Mesenteric fat pad (tissue), 1 donor: Measurements from ENCODE around the gene NFKBIA. TPM values are rescaled to one million over a fixed set of nuclear protein-coding genes. Genes with fewer than 3 reads are reported as not detected.
"Not testable (repeated sequence)": the region's sequence is repeated elsewhere in the genome, so short reads cannot be mapped to it uniquely, and the experiment has no call there.

Source experiments
- DNase-seq: peaks from one replicate; pipeline ENCODE4 v3.0.0-alpha.2; 2020; ENCODE audit warnings: low spot score
- total RNA-seq: library from RNA; stranded (reverse); fragmentation: NEBNext Ultra II Directional; extraction: Animal tissue kit (Norgen Biotek cat#: 25700); gene quantifications from one replicate; pipeline ENCODE4 v1.2.1, GENCODE V29; 2021
- donor health status: DM: yes; HTN: yes; CAD: no.

Gene NFKBIA
- total RNA-seq, 1 donor from 2014 or later = 418 TPM

- DNase-seq = no peak
These were observed 34.8 kb downstream of the NFKBIA start for GRCh38 chr14:35369701-35370191.

GRCh38 chr14:35368583-35369392 lies 35.8 kb downstream of the NFKBIA start:
- no peak for DNase-seq

GRCh38 chr14:35368139-35368460 lies 36.4 kb downstream of the NFKBIA start:
- no peak for DNase-seq

DNA sequence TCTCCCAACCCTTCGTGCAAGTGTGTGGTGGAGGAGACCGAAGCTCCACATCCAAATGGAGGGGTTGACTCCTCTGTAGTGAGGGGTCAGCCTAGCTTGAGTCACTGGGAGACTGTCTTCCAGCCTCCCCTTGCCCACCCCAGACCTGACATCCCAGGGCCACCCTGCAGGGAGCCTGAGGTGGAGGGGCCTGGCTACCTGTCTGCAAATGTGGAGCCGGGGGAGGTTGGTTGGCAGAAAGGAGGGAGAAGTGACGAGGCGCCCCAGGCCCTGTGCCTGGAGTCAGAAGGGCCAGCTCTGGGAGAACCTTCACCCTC lies 37.5 kb downstream of the NFKBIA start:
- no peak for DNase-seq

DNA sequence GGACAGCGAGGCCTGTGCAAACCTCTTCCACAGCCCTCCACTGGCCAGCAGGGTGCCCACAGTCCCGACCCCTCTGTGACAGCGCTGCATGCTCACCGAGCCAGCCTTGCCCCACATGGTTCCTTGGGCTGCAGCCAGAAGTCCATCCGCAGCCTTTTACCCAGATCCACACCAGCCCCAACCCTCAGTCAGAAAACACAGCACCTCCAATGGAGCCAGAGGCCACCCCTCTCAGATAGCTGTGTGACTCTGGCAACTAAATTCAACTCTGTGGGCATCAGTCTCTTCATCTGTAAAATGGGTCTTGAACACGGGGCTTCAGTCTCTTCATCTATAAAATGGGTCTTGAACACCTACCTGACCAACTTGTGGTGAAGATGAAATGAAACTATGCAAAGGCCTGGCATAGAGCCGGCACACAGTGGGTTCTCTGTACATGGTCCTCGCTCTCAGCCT lies 38.0 kb downstream of the NFKBIA start:
- no peak for DNase-seq

DNA sequence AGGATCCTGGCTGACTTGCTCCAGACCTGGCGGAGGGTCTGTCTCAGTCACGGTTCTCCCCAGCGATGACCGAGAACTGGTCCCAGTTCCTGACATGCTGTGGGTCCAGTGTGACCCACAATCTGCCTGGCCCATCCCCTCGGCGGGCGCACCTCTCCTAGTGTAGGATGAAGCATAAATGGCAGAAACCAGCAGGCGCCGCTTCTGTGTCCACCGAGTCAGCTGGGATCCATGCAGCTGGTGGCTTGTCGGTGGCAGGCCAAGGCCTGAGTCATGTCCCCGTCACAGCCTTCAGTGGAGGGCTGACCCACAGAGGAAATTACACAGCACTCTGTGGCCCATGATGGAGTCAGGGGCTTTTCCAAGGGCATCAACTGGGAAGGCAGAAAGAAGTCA lies 38.5 kb downstream of the NFKBIA start:
- DNase-seq = no peak

- DNase-seq = no peak
These were observed 39.2 kb downstream of the NFKBIA start for GRCh38 chr14:35365130-35366055.

- no peak for DNase-seq
These were observed 41.6 kb downstream of the NFKBIA start for GRCh38 chr14:35362911-35363374.

GRCh38 chr14:35362450-35362849 lies 42.1 kb downstream of the NFKBIA start:
- no peak for DNase-seq

DNA sequence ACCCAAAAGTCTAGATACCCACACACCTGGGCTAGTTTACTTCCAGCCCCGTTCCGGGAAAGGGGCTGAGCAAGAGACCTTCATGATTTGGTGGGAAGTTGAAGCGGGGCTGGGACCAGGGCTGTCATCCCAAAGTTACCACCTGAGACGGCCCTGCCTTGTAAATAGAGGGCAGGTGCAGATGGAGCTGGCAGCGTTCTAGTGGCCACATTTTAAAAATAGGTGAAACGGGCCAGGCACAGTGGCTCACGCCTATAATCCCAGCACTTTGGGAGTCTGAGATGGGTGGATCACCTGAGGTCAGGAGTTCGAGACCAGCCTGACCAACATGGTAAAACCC lies 43.4 kb downstream of the NFKBIA start:
- no peak for DNase-seq

DNA sequence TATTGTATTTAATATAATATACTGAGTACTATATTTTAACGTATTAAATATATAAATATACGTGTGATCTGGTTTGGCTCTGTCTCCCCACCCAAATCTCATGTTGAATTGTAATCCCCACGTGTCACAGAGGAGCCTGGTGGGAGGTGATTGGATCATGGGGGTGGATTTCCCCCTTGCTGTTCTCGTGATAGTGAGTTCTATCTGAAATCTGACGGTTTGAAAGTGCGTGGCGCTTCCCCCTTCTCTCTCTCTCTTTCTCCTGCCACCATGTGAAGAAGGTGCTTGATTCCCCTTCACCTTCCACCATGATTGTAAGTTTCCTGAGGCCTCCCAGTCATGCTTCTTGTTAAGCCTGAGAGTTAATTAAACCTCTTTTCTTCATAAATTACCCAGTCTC lies 44.9 kb downstream of the NFKBIA start:
- DNase-seq = not testable (repeated sequence)

DNA sequence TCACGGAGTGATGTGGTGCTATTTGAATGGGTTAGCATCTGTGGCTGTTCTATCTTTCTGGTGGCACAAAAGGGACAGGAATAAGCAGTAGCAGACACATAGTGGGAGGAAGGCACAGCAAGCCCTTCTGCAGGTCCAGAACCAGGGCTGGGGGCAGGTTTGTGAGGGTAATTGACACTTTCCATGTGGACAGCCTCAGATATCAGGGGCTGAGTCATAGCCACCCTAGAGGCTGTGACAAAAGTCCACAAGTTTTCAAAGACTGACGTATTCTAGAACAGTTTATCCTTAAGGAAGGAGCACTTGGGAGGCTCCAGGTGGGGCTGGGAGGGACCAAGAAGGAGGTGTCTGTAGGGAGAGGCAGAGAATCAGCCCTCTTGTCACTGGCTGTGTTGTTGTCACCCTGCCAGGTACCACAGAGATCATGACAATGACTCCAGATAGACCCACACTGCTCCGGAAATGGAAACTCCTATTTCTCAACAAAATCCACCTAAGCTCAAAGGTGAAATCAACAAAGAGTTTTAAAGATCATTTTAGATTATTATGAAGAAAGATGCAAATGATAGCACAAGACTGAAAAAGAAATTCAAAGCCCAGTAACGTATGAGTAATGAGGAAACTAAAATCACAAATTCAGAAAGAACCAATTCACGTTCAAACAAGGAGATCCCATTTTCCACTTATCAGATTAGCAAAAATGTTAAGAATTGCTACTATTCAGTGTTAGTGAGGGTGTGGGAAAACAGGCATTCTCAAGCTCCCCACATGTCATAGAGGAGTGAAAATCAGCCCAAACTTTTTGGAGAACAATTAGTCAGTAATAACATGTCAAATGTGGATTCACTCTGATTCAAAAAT lies 48.3 kb downstream of the NFKBIA start:
- no peak for DNase-seq

DNA sequence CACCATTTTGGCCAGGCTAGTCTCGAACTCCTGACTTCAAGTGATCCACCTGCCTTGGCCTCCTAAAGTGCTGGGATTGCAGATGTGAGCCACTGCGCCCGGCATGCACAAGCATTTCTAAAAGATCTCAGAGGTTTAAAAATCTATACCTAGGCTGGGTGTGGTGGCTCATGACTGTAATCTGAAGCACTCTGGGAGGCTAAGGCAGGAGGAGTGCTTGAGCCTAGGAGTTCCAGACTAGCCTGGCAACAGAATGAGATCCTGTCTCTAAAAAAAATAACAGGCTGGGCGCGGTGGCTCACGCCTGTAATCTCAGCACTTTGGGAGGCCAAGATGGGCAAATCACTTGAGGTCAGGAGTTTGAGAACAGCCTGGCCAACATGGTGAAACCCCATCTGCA lies 49.3 kb downstream of the NFKBIA start:
- DNase-seq = not testable (repeated sequence)

GRCh38 chr14:35353409-35354172 lies 51.0 kb downstream of the NFKBIA start:
- DNase-seq = no peak

- DNase-seq = no peak
These were observed 52.0 kb downstream of the NFKBIA start for GRCh38 chr14:35352274-35353233.

GRCh38 chr14:35351897-35352273 lies 52.7 kb downstream of the NFKBIA start:
- DNase-seq = no peak
